Astrocyte (in vitro differentiated cells and primary cell): ENCODE results near the gene ADGRD1.

Experiments used
- CTCF ChIP-seq: IDR thresholded peaks from 2 replicates; pipeline ENCODE4 v1.5.1; 2011; ENCODE audit warnings: low read depth, mild to moderate bottlenecking, inconsistent platforms, low read length, moderate library complexity; ENCODE audit not compliant: insufficient read depth
- EZH2 ChIP-seq: IDR thresholded peaks from 2 replicates; pipeline ENCODE4 v1.6.1; 2012; ENCODE audit warnings: mild to moderate bottlenecking, low read length, inconsistent platforms; ENCODE audit not compliant: insufficient read depth

GRCh38 chr12:131003716-131004045 is 50.0 kb downstream of the ADGRD1 start:
- no peak for TF ChIP-seq CTCF
- TF ChIP-seq EZH2 = no peak
